Measurements from ENCODE around the gene LRRC63.
"Not testable (repeated sequence)": the region's sequence is repeated elsewhere in the genome, so short reads cannot be mapped to it uniquely, and the experiment has no call there.

LRRC63 gene

GRCh38 chr13:46182491-46182877 is 29.2 kb upstream of the LRRC63 start:
- FAIRE-seq, result no peak

GRCh38 chr13:46183018-46183946 is 28.4 kb upstream of the LRRC63 start:
- FAIRE-seq, result no peak

- no peak for FAIRE-seq
Observed at GRCh38 chr13:46184277-46184699, 27.4 kb upstream of the LRRC63 start.

GRCh38 chr13:46185634-46186033 is 26.1 kb upstream of the LRRC63 start:
- no peak for FAIRE-seq

- FAIRE-seq, result no peak
Observed at GRCh38 chr13:46192412-46192811, 19.3 kb upstream of the LRRC63 start.

GRCh38 chr13:46195016-46195415 is 16.7 kb upstream of the LRRC63 start:
- no peak for FAIRE-seq

GRCh38 chr13:46197299-46198048 is 14.3 kb upstream of the LRRC63 start:
- FAIRE-seq, result no peak

- FAIRE-seq, result no peak
Observed at GRCh38 chr13:46198696-46199193, 13.0 kb upstream of the LRRC63 start.

GRCh38 chr13:46202188-46202795 is 9.4 kb upstream of the LRRC63 start:
- no peak for FAIRE-seq

- no peak for FAIRE-seq
Observed at GRCh38 chr13:46202966-46203365, 8.8 kb upstream of the LRRC63 start.

- no peak for FAIRE-seq
Observed at GRCh38 chr13:46206143-46206542, 5.6 kb upstream of the LRRC63 start.

- FAIRE-seq, result no peak
Observed at GRCh38 chr13:46207828-46208227, 3.9 kb upstream of the LRRC63 start.

GRCh38 chr13:46210362-46211083 is 1.2 kb upstream of the LRRC63 start:
- no peak for FAIRE-seq

GRCh38 chr13:46211116-46211482 is 629 bp upstream of the LRRC63 start:
- FAIRE-seq, result no peak

GRCh38 chr13:46213242-46213641 is 1.5 kb downstream of the LRRC63 start:
- no peak for FAIRE-seq

GRCh38 chr13:46214741-46215140 is 3.0 kb downstream of the LRRC63 start:
- not testable (repeated sequence) for FAIRE-seq

GRCh38 chr13:46220234-46220633 is 8.5 kb downstream of the LRRC63 start:
- FAIRE-seq, result not testable (repeated sequence)

GRCh38 chr13:46229251-46229650 is 17.5 kb downstream of the LRRC63 start:
- no peak for FAIRE-seq

GRCh38 chr13:46232281-46232680 is 20.6 kb downstream of the LRRC63 start:
- FAIRE-seq, result no peak

- FAIRE-seq, result no peak
Observed at GRCh38 chr13:46235286-46235685, 23.6 kb downstream of the LRRC63 start.

GRCh38 chr13:46265292-46265691 is 53.6 kb downstream of the LRRC63 start:
- no peak for FAIRE-seq

GRCh38 chr13:46267166-46267565 is 55.4 kb downstream of the LRRC63 start:
- FAIRE-seq, result no peak

GRCh38 chr13:46270416-46270815 is 58.7 kb downstream of the LRRC63 start:
- no peak for FAIRE-seq
